Measurements from ENCODE around the gene G2E3.
"Not testable (repeated sequence)": the region's sequence is repeated elsewhere in the genome, so short reads cannot be mapped to it uniquely, and the experiment has no call there.

Gene G2E3

DNA sequence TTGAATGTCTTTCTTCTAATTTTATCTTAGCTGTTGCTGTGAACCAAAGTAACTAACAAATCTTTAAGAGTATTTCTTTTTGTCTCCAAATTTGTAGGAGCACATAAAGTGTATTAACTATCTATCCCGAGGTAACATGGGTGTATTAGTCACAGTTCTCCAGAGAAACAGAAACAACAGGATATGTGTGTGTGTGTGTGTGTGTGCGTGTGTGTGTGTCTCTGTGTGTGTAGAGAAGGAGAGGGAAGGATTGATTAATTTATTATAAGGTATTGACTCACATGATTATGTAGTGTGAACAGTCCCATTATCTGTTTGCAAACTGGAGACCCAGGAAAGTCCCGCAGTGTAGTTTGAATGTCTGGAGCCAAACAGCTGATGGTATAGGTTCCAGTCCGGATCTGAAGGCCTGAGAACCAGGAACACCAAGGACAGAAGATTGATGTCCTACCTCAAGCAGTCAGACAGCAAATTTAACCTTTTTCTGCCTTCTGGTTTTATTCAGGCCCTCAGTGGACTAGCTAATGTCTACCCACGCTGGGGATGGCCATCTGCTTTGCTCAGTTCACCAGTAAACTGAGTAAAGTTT lies 14.4 kb downstream of the G2E3 start:
- TF ChIP-seq, protein P1, sequence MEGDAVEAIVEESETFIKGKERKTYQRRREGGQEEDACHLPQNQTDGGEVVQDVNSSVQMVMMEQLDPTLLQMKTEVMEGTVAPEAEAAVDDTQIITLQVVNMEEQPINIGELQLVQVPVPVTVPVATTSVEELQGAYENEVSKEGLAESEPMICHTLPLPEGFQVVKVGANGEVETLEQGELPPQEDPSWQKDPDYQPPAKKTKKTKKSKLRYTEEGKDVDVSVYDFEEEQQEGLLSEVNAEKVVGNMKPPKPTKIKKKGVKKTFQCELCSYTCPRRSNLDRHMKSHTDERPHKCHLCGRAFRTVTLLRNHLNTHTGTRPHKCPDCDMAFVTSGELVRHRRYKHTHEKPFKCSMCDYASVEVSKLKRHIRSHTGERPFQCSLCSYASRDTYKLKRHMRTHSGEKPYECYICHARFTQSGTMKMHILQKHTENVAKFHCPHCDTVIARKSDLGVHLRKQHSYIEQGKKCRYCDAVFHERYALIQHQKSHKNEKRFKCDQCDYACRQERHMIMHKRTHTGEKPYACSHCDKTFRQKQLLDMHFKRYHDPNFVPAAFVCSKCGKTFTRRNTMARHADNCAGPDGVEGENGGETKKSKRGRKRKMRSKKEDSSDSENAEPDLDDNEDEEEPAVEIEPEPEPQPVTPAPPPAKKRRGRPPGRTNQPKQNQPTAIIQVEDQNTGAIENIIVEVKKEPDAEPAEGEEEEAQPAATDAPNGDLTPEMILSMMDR (IDR thresholded peaks at IDR 0.05; ENCODE audit: borderline replicate concordance, insufficient read depth, low read depth, low read length): no peak
- no peak overlapping the region for H3K4me3 ChIP-seq (ENCODE audit: low read depth, low read length)

DNA sequence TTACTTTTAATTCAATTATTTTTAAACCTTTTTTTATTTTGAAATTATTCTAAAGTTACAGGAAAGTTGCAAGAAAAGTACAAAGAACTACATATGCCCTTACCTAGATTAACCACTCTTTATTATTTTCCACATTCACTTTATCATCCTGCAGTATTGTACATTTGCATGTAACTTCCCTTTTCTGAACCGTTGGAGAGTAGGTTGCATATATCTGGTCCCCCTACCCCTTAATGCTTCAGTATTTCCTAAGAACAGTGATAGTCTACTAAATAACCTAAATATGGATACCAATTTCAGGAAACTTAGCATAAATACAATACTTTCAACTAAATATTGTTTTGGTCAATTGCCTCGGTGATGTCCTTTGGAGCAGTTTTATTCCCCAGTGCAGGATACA lies 15.0 kb downstream of the G2E3 start:
- no peak overlapping the region for H3K4me3 ChIP-seq (ENCODE audit: low read depth, low read length)
- TF ChIP-seq, protein P1 (IDR thresholded peaks at IDR 0.05; ENCODE audit: borderline replicate concordance, insufficient read depth, low read depth, low read length): no peak

DNA sequence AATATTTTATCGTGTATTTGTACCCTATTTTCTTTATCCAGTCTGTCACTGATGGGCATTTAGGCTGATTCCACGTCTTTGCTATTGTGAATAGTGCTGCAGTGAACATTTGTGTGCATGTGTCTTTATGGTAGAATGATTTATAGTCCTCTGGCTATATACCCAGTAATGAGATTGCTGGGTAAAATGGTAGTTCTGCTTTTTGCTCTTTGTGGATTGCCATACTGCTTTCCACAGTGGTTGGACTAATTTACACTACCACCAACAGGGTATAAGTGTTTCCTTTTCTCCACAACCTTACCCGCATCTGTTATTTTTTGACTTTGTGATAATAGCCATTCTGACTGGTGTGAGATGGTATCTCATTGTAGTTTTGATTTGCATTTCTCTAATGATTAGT lies 15.8 kb downstream of the G2E3 start:
- not testable (repeated sequence) for H3K4me3 ChIP-seq (ENCODE audit: low read depth, low read length)

DNA sequence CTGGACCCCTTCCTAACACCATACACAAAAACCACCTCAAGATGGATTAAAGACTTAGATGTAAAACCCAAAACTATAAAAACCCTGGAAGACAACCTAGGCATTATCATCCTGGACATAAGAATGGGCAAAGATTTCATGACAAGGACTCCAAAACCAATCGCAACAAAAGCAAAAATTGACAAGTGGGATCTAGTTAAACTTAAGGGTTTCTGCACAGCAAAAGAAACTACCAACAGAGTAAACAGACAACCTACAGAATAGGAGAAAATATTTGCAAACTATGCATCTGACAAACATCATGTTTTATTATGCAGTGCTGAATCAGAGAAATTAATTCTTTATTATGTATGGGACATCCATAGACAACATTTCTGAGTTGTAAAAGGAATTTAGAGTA lies 17.4 kb downstream of the G2E3 start:
- not testable (repeated sequence) for H3K4me3 ChIP-seq (ENCODE audit: low read depth, low read length)

DNA sequence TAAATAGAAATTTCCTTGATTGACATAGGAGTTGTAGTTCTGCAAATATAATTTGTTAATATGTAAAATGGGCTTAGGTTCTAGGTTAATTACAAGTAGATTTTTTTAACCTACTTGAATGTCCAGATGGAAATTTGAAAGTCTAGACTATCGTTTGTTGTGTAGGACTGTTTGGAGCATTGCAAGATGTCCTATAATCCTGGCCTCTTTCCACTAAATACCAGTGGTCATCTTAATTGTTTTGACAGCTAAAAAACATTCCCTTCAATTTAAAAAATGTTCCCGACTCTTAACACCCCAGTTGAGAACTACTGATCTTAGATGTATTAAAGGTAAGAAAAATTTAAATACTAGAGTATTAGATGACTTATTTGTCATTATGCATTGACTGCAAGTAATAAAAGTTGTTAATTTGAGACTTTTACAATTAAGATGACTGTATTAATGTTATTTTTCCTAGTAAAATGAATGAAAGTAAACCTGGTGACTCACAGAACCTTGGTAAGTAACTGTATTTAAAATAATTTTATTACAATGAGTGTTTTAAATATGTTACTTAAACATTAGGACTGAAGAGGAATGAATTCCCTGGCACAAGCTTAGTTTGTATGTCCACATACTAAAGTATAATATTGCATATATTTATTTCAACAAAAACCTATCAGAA lies 21.8 kb downstream of the G2E3 start:
- TF ChIP-seq, protein P1 (IDR thresholded peaks at IDR 0.05; ENCODE audit: borderline replicate concordance, insufficient read depth, low read depth, low read length): no peak
- no peak overlapping the region for H3K4me3 ChIP-seq (ENCODE audit: low read depth, low read length)

DNA sequence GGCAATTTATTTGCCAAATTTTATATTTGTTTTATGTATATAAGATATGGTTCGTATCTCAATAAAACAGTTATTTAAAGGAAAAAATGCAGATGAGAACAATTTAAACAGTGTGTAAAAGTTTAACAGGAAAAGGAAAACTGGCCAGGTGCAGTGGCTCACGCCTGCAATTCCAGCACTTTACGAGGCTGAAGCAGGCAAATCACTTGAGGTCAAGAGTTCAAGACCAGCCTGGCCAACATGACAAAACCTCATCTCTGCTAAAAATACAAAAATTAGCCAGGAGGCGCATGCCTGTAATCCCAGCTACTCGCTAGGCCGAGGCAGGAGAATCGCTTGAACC lies 22.3 kb downstream of the G2E3 start:
- TF ChIP-seq, protein P1 (IDR thresholded peaks at IDR 0.05; ENCODE audit: borderline replicate concordance, insufficient read depth, low read depth, low read length): no peak

DNA sequence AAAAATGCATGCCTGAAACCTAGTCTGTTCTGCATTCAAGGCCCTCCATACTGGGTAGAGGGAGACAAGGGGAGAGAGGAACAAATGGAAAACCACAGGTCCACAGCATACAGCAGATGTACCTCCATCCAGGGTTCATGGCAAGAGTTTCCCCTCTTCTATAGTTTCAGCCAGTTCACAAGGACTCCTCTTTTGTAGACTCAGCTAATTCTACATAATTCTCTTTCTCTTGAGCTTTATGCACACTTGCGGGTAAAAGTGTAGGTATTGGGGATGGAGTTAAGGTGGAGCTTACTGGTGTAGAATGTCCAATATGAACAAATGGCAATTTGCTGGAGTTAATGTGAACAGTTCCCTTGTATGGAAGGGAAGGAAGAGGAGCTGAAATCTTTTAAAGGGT lies 23.4 kb downstream of the G2E3 start:
- TF ChIP-seq, protein P1 (IDR thresholded peaks at IDR 0.05; ENCODE audit: borderline replicate concordance, insufficient read depth, low read depth, low read length): no peak
- H3K4me3 ChIP-seq (ENCODE audit: low read depth, low read length): no peak overlapping the region

More for the DNA sequence above, 22.3 kb downstream of the G2E3 start:
- no peak overlapping the region for H3K4me3 ChIP-seq (ENCODE audit: low read depth, low read length)

DNA sequence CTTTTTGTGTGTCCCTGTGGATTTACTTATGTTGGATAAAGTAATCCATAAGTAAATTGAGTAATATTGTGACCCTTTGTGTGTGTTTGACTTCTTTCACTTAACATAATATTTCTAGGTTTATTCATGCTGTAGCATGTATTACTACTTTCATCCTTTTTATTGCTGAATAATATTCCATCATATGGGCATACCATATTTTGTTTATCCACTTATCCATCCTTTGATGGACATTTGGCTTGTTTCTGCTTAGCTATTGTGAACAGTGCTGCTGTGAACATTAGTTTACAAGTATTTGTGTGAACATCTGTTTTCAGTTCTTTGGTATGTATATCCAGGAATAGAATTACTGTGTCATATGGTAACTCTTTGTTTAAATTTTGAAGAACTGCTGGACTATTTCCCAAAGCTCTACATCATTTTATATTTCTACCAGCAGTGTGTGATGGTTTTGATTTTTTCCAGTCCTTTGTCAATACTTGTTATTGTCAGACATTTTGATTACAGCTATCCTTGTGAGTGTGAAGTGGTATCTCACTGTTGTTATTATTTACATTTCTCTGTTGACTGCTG lies 25.2 kb downstream of the G2E3 start:
- TF ChIP-seq, protein P1 (IDR thresholded peaks at IDR 0.05; ENCODE audit: borderline replicate concordance, insufficient read depth, low read depth, low read length): no peak

More for the DNA sequence above, 25.2 kb downstream of the G2E3 start:
- H3K4me3 ChIP-seq (ENCODE audit: low read depth, low read length): no peak overlapping the region

Measured in GM12875 (cell line).